GM19025 (cell line): ENCODE measurements around the gene RAD51B.

Experiments
- ATAC-seq: cut with Tn5 transposase; IDR thresholded peaks from one replicate; pipeline ENCODE4 v1.9.1; 2021; ENCODE audit warnings: mild to moderate bottlenecking, low read depth, moderate library complexity; ENCODE audit not compliant: unreplicated experiment

Gene RAD51B

DNA sequence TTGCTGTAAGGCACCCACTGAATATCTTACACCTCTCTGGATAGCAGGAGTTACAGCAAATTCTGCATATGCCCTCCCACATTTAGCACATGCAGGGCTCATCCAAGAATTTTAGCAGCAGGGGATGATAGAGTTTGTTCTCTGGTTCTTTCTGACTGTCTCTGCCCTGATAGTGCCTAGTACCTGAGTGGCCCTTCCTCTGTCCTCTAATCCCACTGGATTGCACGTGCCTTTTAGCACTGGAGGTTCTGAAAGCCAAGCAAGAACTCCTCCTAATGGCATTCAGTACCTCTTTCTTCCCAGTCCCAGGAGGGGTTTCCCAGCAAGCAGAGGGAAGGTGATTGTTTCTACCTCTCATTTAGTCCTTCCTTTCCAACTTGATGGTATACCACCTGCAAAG, 566.9 kb downstream of the RAD51B start:
- no peak for ATAC-seq

DNA sequence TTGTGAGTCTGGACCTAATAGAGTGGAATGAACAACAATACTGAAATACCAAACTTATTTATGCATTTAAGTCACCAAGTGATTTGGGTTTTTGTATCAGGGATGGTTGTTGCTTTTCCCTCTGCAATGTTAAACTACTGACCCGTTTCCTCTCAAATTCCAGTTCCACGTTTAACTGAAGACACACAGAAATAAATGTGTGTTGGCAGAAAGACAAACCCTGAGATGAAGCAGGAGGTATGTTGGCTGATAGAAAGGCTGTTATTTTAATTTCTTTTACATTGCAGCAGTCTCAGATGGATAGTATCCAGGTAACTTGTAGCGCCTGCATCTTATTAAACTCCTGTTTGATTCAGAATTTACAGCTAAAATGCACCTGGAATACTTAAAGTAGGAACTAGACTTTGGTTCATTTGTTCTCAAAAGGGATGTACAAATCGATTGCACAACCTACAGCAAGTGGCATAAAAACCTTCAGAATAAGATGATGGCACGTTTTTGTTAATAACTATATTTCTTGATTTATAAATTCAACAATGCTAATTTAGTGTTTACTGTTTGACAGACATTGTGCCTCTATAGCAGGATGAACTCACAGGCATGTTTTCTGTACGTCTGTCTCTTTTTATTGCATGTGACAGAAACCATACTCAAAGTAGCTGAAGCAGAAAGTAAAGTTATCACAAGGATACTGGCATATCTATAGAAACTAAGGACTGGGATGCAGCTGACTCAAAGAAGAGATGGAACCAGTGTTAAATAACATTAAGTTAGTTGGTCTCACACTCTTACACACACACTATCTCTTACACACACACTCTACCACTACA, 567.6 kb downstream of the RAD51B start:
- ATAC-seq = no peak

DNA sequence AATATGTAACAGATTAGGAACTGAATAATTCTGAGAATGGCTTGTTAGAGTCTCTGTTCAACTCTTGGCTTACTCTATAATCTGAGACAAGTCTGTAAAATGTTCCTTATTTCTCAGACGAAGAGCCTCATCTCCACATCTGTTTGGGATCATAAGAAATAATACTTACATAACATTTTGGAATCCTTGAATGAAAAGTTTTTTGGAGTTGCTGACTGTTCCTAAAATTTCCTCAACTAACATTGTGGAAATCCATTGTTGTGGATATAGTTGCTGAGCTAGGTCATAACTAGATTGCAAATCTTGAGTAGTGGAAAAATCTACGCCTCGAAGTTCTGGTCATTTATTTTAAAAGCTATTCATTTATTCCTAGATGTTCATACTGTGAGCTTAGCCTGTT, 570.4 kb downstream of the RAD51B start:
- no peak for ATAC-seq

DNA sequence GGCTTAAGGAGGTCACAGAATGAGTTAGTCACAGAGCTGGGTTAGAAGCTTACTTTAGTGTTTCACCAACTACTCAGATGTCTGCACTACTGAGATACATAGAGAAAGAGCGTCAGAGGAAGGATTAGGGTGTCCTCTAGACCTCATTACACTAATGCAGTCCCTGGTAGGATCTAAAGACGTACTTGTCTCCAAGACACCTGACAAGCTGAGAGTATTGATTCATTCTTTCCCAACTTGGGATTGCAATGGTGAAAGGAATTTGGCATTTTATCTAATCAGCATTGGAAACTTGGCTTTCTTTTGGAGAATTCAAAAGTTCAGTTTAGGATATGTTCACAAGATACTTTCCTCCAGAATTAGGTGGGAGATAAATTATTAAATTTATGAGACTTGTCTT, 571.2 kb downstream of the RAD51B start:
- ATAC-seq = no peak

DNA sequence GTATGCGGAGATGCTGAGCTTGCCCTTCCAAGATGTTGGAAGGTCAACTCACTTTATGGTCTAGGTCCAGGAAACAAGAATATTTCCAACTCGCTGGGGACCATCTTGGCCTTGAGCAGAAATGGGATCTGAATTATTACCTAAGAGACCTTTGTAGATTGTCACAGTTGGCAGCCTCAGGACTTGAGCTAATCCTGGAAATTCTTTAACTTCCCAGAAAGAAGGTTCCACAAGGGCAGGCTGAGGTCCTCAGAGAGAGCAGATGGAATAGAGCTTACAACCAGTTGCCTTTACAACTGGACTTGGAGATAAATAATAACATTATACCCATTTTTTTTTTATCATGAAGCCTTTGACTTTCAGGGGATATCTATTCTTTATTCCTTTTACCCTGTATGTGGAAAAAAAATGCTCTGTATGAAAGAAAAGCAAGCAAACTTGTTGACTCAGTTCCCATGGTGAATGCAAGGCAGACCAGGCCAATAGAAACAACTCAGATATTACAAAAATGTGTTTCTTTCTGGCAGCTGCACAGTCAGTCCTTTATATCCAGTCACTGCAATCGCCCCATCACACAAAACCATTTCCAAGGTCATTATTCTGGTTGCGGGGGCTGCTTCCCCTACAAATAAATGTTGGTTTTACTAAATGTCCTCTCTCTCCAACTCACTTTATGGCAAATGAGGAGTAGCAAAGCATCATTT, 571.9 kb downstream of the RAD51B start:
- no peak for ATAC-seq

DNA sequence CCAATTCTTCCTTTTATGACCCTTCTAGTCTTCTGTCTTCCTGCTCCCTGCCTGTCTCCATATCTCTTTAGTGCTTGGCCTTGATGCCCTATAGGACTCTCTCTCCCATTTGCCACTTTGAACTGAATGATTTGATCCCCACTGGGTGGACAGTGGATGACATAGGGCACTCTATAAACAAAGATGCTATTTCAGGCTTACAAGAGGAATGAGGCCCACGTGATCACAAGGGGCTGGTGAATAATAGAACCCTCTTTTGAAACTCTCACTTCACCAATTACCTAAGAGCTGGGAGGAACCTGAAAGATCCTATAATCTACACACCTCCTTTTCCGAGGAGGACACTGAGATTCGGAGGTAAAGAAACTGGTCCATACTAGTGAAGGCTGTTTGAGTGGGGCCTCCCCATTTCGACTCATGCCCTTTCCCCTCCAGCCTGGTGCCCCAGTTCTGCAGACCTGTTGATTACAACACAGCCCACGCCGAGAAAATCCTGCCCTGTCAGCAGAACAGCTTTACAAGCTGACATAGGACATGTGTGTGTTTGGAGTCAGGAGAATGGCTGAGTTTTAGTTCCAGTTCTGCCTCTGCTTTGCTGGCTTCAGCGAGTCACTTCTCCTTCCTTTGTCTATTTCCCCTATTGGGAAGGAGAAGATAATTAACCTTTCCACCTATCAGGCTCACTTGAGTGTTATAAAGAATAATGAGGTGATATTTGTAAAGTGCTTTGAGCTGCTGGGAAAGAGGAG, 573.0 kb downstream of the RAD51B start:
- no peak for ATAC-seq

DNA sequence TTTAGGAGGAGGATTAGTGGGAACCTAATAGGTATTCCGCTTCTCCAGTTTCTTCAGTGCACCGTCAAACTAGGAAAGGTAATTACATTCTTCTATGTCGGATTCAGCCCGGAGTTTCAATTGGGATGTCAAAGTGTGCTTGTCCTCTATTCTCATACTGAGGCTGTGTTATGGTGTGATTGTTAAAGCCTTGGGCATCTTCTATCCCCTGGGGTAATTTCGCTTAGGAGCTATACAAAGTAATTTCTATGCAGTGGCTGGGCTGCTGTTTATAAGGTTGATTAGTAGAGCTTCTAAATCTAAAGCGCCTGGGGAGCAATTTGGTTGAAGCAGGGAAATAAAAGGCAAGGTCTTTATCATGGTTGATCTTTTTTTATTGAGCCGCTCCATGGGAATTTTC, 573.7 kb downstream of the RAD51B start:
- no peak for ATAC-seq

DNA sequence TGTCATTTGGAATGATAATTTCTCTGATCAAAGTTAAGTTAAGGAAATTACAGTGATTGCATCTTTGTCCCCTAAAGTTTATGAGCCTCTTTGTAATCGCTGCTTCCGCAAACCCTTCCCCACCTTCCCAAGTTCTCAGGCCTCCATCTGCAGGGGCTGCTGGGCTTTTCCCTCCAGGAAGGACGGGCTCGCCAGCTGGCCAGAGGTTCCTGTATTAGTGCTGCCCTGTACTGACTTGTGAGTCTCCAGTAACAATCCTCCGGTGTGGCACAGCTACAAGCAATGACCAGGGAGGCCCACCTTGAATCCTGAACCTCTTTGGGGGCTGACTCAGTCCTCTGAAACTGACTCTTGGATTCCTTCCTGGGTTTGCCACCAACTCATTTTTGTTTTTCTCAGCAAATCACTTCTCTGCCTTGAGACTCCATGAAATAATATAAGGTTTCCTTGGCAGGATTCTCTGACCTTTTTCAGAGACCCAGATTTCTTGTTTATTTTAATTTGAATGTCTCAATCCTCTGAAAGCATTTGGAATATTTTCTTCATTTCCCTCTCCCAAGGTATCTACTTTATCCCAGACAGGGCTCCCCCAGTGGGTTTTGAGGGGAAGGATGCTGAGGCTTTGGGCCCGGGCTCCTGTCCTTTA, 574.7 kb downstream of the RAD51B start:
- no peak for ATAC-seq

DNA sequence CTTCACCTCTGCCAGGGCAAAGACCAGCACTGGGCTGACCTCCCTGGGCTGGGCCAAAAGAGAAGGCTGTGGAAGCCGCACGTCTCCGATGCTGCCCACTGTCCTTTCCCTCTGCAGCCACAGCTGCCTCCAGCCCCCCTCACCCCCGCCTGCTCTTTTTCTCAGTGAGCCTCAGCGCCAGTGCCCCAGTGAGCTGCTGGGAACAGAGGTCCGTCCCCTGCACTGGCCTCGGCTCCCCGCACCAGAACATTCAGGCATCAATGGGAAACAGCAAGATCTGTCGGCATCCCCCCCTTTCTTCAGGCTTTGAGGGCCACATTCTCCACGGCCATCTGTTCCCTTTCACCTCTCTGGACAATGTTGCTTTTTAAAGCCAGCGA, 575.2 kb downstream of the RAD51B start:
- no peak for ATAC-seq

DNA sequence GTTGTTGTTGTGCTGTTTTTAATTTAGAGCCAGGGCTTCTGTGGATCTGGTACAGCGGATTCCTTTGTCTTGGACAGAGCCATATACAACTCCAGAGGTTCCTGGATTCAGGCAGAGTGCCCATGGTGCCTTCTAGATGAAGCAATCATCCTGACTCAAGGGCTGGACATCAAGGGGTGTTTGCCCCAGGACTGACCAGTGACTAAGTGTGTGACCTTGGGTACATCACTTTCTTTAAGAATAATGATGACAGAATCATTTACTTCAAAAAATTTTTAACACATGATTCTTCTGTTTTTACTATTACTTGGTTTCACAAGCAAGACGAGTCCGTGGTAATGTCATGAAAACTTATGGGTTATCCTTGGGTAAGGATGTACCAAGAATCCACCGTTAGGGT, 576.0 kb downstream of the RAD51B start:
- ATAC-seq = no peak

DNA sequence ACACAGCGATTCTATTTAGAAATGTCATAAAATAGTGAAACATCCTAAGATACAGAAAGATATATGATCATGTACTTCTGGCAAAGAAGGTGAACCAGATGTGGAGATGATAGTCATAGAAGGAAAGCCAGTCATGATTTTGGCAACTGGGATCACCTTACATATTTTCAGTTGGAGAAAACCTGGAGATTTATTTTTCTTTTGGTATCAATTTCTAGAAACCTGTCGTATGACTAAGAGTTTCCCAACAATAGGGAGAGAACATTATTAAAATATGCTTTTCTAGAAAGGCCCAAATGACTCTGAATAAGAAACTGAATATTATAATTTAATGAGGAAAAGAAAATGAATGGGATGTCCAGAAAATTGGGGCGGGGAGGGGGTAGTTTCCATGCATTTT, 576.9 kb downstream of the RAD51B start:
- no peak for ATAC-seq

DNA sequence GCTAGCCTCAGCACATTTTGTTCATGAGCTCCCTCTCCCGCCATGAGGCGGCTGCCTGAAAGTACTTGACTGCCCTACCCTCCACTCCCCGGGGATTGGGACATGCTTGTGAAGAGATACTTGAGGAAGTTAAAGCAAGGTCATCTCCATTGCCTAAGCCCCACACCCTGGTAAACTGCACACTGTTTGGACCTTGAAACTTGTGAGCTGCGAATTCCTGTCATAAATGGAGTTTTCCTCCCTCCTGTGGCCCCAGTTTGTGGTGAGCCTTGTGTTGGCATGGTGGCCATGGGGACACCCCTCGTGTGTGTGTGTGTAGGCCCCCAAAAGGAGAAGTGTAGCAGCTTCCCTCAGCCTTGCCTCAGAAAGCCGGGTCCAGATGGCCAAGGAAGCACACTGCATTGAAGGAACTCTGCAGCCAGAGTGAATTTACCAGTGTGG, 577.8 kb downstream of the RAD51B start:
- ATAC-seq = no peak

DNA sequence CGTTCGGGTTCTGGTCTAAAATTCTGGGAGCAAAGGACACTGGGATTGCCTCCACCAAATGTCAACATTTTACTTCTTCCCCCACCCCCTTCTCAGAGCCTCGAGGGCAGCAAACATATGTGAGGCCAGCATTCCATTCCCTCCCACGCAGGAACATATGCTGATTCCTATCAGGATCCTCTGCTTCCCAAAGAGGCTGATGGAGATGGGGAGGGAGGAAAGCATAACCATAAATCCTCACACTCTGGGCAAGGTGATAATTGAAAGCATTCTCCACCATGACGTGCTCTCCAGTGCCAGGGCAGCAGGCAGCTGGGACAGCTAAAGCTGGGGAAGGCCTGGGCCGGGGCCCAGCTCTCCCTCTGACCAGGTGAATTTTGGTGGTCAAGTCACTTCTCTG, 578.2 kb downstream of the RAD51B start:
- ATAC-seq = no peak

DNA sequence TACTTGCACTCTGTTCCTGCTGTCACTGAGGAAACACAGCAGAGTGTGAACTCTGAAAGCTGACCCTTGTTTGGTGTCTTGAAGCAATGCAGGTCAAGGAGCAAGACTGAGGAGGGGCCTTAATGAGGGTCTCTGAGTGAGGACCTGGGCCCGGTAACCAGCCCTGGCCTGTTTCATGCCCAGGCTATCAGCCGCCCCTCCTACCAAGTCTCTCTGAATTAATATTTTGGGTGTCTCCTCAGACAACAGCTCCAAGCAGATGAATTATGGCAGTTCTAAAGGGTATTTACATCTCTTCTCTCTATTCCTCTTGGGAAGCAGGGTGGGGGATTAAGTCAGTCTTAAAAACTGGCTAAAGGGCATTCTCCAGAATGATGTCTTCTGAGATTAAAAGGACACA, 578.8 kb downstream of the RAD51B start:
- no peak for ATAC-seq

DNA sequence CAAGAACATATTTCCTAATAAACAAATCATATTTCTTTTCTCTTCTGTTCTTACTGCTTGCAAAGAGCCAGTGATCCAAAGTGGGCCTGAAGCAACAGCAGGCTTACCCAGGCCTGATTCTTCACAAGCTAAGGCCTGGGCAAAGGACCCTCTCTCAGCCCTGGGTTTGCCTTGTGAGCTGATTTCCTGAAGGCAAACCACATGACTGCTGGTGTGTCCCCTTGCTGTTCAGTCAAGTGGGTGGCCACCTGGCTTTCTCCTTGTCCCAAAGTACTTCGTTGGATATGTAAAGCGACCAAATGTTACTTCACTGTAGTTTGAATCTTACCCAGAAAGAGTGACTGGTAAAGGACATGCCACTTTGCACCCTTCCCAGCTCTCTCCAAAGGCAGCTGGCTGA, 580.4 kb downstream of the RAD51B start:
- ATAC-seq = no peak

DNA sequence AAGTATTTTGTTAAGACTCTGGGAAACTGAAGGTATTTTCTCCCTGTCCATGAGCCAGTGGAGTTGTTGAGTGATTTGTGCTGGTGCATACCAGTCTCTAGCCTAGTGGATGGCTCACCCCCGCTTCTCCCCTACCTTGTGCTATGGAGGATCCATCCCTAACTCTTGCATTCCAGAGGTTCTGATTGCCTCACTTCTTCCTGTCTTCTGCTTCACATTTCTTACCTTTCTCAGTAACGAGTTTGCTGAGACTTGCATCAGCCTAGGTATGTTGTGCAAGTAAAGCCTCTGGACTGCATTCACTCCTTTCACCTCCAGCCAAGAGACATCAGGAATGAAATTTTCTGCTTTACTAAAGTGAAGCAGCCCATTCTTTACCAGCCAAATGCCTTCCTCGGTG, 581.7 kb downstream of the RAD51B start:
- no peak for ATAC-seq

DNA sequence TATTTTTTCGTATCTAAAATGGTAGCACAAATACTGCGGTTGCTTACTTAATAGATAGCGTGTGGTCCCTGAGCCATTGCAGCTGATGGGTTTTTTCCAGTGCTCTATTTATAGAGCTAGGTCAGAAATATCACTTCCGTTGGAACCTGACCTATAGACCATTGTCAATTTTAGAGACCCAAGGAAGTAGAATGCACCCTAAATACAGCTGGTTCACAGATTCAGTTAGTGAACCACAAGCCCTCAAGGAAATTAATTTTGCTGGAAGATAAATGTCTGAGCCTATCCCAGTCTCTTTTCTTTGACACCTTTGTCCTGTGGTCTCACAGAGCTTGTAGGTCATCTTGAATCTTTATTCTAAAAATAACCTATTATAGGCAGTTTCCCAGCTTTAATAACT, 582.3 kb downstream of the RAD51B start:
- peak; percentile 76 for ATAC-seq

DNA sequence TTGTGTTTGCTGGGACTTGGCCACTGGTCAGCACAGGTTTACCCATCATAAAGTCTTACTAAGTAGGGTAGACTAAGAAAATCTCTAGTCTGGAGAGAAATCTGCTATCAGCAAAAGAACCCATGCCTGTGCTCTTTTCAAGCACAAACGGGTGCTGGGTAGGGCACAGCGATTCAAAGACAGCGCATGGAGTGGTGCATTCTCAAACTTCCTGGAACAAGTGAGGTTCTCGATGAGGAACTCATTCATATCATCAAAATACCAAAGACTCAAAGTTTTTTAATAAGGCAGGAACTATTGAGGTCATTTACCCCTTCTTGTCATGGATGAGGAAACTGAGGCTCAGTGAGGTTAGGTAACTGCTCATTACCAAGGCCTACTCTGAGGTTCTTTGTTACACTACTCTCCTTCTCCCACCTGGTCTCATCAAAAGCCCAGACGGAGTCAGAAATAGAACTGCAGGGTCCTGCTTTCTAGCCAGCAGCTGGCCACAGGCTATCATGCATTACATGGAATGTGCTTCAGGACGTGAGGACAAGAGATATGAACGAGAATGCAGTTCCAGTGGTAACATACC, 583.0 kb downstream of the RAD51B start:
- ATAC-seq = no peak

DNA sequence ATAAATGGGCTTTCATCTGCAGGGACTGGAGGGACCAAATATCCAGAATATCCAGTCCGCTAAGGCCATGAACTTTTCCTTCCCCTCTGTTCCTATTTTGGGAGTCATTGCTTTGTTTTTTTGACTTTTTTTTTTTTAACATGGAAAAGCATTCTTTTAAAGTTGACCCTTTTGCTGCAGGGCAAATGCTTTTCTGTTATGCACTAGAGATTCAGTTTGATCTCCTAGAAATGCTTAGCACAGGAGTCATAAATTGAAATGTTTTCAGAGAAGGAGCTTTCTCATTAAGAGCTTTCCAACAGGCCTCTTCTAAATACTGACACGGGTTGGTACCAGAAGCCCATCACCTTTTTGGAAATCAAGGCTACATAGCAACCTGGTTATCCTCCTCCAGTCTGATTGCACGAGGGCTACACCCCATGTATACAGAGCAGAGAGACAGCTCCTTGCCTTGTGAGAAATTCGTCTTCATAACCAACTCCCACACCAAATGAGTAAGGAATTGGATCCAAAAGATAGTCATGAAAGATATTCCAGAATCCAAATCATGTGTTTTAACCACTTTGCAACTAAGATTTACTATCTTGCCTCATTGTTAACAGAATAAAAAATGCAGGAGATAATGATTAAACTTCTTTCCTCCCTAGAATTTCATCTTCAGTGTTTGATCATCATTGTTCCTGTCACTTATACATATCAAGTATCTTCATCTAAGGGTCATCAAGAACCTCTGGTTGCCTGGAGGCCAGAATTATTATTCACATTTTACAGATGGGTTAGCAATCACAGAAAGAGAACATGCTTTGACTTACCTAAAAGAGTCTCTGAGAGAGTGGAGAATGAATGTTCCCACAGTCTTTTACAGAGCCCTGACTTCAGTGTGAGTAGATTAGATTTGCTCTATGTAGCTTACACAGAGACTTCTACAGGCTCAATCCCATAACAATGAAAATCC, 583.9 kb downstream of the RAD51B start:
- ATAC-seq = no peak

DNA sequence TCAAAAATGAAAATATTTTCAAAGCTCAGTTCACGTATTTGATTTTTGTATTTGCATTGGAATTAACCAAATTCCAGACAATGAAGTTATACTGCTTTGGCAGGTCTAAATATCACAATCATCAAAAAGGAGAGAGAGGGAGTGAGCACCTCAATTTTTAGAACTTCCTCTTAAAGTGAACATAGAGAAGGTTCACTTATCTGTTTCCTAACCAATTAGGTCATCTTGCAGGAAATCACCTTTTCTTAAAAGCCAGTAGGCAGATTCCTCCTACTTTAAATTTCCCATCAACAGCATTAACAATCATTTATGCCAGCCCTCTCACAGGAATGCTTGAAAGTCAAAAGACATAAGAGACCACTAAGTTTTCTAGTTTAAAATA, 584.6 kb downstream of the RAD51B start:
- no peak for ATAC-seq
